Measurements from ENCODE around the gene IDH3A.
A peak's percentile ranks its signal among the peaks of the same experiment; 100 is the strongest.

IDH3A gene

GRCh38 chr15:78149068-78149804 lies at the start of gene IDH3A:
Gene IDH3A (plus strand): TSS chr15:78149362. CDS start chr15:78149404, 42 bp downstream.
- DNase-seq, result peak; percentile 94 to 98

GRCh38 chr15:78100886-78101285 lies 48.3 kb upstream of the IDH3A start:
- no peak for DNase-seq

GRCh38 chr15:78101423-78102105 lies 47.6 kb upstream of the IDH3A start:
- no peak for DNase-seq

- no peak for DNase-seq
Measured at GRCh38 chr15:78102211-78102610, 47.0 kb upstream of the IDH3A start.

- peak in 1 of 2 experiments; percentile 15 for DNase-seq
Measured at GRCh38 chr15:78102741-78103140, 46.4 kb upstream of the IDH3A start.

- no peak for DNase-seq
Measured at GRCh38 chr15:78103406-78104118, 45.6 kb upstream of the IDH3A start.

GRCh38 chr15:78104119-78104479 lies 45.1 kb upstream of the IDH3A start:
- DNase-seq, result no peak

- no peak for DNase-seq
Measured at GRCh38 chr15:78104566-78105475, 44.3 kb upstream of the IDH3A start.

- no peak for DNase-seq
Measured at GRCh38 chr15:78105476-78106241, 43.5 kb upstream of the IDH3A start.

GRCh38 chr15:78107471-78107870 lies 41.7 kb upstream of the IDH3A start:
- no peak for DNase-seq

GRCh38 chr15:78108300-78109084 lies 40.7 kb upstream of the IDH3A start:
- DNase-seq, result peak; percentile 87 to 94

- no peak for DNase-seq
Measured at GRCh38 chr15:78109156-78109555, 40.0 kb upstream of the IDH3A start.

GRCh38 chr15:78110096-78110495 lies 39.1 kb upstream of the IDH3A start:
- no peak for DNase-seq

- no peak for DNase-seq
Measured at GRCh38 chr15:78110916-78111475, 38.2 kb upstream of the IDH3A start.

- no peak for DNase-seq
Measured at GRCh38 chr15:78111788-78112187, 37.4 kb upstream of the IDH3A start.

GRCh38 chr15:78112551-78112950 lies 36.6 kb upstream of the IDH3A start:
- no peak for DNase-seq

GRCh38 chr15:78120523-78120922 lies 28.6 kb upstream of the IDH3A start:
- peak; percentile 96 to 98 for DNase-seq

- no peak for DNase-seq
Measured at GRCh38 chr15:78125267-78125666, 23.9 kb upstream of the IDH3A start.

GRCh38 chr15:78127882-78128281 lies 21.3 kb upstream of the IDH3A start:
- DNase-seq, result no peak

GRCh38 chr15:78129077-78129750 lies 19.9 kb upstream of the IDH3A start:
- peak in 1 of 2 experiments; percentile 37 for DNase-seq

All from NCI-H524 (cell line).